ENCODE measurements around the gene TRIM63. TPM values are rescaled to one million over a fixed set of nuclear protein-coding genes. Genes with fewer than 3 reads are reported as not detected.

TRIM63 gene
- total RNA-seq, 2 donors from 2014 or later: not detected

DNA sequence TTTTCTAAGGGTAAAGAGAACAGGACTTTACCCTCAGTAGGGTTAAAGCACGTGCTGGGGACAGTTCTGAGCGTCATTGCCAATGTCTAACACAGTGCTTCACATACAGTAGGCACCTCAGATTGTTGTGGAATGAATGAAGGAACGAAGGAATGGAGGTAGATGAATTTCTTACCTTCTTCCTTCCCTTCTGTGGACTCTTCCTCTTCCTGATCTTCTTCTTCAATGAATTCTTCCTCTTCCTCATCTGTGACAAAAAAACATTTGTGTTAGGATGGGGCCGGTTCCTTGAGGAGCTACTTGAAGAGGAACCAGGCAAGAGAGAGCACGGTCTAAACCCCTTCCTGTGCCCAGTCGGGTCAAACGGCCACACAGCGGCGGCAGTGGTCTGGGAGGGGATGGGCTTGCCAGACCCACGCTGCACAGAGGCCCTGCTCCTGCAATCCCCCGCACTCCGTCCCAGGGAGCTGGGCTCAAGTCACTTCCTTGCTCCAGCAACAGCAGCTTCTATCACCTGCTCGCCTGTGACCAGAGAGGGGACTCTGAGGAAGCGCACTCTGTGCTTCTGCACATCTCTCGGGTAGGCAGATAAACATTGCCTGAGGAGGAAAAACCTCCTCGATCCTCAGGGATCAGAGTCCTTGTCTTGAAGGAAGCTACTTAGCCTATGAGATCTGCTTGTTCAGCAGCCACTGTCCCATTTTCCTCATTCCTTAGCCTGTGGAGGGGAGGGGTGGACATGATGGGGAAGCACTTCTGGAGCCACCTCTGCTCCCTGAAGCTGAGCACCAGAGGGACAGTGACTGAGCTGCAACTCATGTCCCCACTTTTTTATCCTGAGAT is 13.5 kb downstream of the TRIM63 start:
- ATAC-seq: no peak

GRCh38 chr1:26050248-26050640 is 17.2 kb downstream of the TRIM63 start:
- WGBS, 2 donors: 91% methylated on average over 6 of the region's 6 CpGs
- intact Hi-C loops (cut with DNase I): no loop called here
- Histone ChIP-seq H3K9me3 (no peaks in the 10 kb centered on the region), H3K27ac (no peak overlapping the region), H3K36me3 (replicated peaks in 1 of 2; ENCODE audit: insufficient read depth in 1 of 2, low read depth in 2 of 2) (no peaks in the 10 kb centered on the region), H3K27me3 (no peaks in the 10 kb centered on the region), H3K4me1 (peaks cover 28% of the 10 kb centered on the region), H3K4me3 (no peak overlapping the region)
- ATAC-seq (no peak), DNase-seq (no peak)
- TF ChIP-seq POLR2A (IDR thresholded peaks at IDR 0.05): no peak
- TF ChIP-seq, protein P1, sequence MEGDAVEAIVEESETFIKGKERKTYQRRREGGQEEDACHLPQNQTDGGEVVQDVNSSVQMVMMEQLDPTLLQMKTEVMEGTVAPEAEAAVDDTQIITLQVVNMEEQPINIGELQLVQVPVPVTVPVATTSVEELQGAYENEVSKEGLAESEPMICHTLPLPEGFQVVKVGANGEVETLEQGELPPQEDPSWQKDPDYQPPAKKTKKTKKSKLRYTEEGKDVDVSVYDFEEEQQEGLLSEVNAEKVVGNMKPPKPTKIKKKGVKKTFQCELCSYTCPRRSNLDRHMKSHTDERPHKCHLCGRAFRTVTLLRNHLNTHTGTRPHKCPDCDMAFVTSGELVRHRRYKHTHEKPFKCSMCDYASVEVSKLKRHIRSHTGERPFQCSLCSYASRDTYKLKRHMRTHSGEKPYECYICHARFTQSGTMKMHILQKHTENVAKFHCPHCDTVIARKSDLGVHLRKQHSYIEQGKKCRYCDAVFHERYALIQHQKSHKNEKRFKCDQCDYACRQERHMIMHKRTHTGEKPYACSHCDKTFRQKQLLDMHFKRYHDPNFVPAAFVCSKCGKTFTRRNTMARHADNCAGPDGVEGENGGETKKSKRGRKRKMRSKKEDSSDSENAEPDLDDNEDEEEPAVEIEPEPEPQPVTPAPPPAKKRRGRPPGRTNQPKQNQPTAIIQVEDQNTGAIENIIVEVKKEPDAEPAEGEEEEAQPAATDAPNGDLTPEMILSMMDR (IDR thresholded peaks at IDR 0.05): no peak

More for the DNA sequence above, 13.5 kb downstream of the TRIM63 start:
- no peaks in the 10 kb centered on the region for H3K9me3 ChIP-seq
- no peak for TF ChIP-seq POLR2A (IDR thresholded peaks at IDR 0.05)
- TF ChIP-seq, protein P1 (IDR thresholded peaks at IDR 0.05): no peak
- no peak for DNase-seq
- no peak overlapping the region for H3K27ac ChIP-seq
- no peaks in the 10 kb centered on the region for H3K27me3 ChIP-seq
- H3K4me1 ChIP-seq: no peaks in the 10 kb centered on the region
- H3K36me3 ChIP-seq (replicated peaks in 1 of 2; ENCODE audit: insufficient read depth in 1 of 2, low read depth in 2 of 2): no peaks in the 10 kb centered on the region
- WGBS, 2 donors: 65 to 75% methylated on average over 10 to 16 of the region's 16 CpGs
- H3K4me3 ChIP-seq: no peak overlapping the region
- intact Hi-C loops (cut with DNase I): no loop called here

GRCh38 chr1:26049531-26050247 is 17.7 kb downstream of the TRIM63 start:
- H3K9me3 ChIP-seq: no peaks in the 10 kb centered on the region
- intact Hi-C loops (cut with DNase I): no loop called here
- no peaks in the 10 kb centered on the region for H3K27me3 ChIP-seq
- TF ChIP-seq POLR2A (IDR thresholded peaks at IDR 0.05): peak in 1 of 3 donors; percentile 7
- TF ChIP-seq, protein P1 (IDR thresholded peaks at IDR 0.05): no peak
- H3K4me3 ChIP-seq: no peak overlapping the region
- DNase-seq (no peak), ATAC-seq (no peak)
- no peaks in the 10 kb centered on the region for H3K36me3 ChIP-seq (replicated peaks in 1 of 2; ENCODE audit: insufficient read depth in 1 of 2, low read depth in 2 of 2)
- peaks cover 33% of the 10 kb centered on the region for H3K4me1 ChIP-seq
- no peak overlapping the region for H3K27ac ChIP-seq
- 79 to 81% methylated on average over 10 of the region's 10 CpGs for WGBS, 2 donors

GRCh38 chr1:26047278-26047874 is 20.1 kb downstream of the TRIM63 start:
- no peak for TF ChIP-seq POLR2A (IDR thresholded peaks at IDR 0.05)
- TF ChIP-seq, protein P1 (IDR thresholded peaks at IDR 0.05): no peak
- peak overlapping the region in 1 of 2 donors; percentile 49 for H3K4me3 ChIP-seq
- no peak overlapping the region for H3K27ac ChIP-seq
- peaks cover 54% of the 10 kb centered on the region for H3K4me1 ChIP-seq
- ATAC-seq (no peak), DNase-seq (no peak)
- H3K9me3 ChIP-seq: no peaks in the 10 kb centered on the region
- H3K27me3 ChIP-seq: no peaks in the 10 kb centered on the region
- H3K36me3 ChIP-seq (replicated peaks in 1 of 2; ENCODE audit: insufficient read depth in 1 of 2, low read depth in 2 of 2): no peaks in the 10 kb centered on the region
- 78 to 81% methylated on average over 7 of the region's 7 CpGs for WGBS, 2 donors
- intact Hi-C loops (cut with DNase I): no loop called here

Measured in body of pancreas (tissue), 4 donors.